ENCODE results near the gene GRB10. TPM values are rescaled to one million over a fixed set of nuclear protein-coding genes. Genes with fewer than 3 reads are reported as not detected.

Gene GRB10
- total RNA-seq, 4 donors from 2014 or later = 33.9 to 72.6 (median 41.8) TPM

- no peak for TF ChIP-seq CTCF (IDR thresholded peaks at IDR 0.05)
- TF ChIP-seq POLR2A (IDR thresholded peaks at IDR 0.05) = no peak
Observed at GRCh38 chr7:50540785-50541579, 241.7 kb downstream of the GRB10 start.

More at GRCh38 chr7:50540785-50541579, 241.7 kb downstream of the GRB10 start:
- Histone ChIP-seq H3K27ac (no peak overlapping the region), H3K9me3 (no peaks in the 10 kb centered on the region), H3K36me3 (no peaks in the 10 kb centered on the region), H3K27me3 (no peaks in the 10 kb centered on the region), H3K4me1 (no peaks in the 10 kb centered on the region), H3K4me3 (no peak overlapping the region)
- no peak for DNase-seq
- intact Hi-C loops (cut with DNase I; ENCODE audit: low total_unique reads) = no loop called here

Other genes with a start within 250 kb of the GRB10 start
- not detected for gene DDC, start 217.5 kb downstream of the GRB10 start, total RNA-seq

Data from uterus (tissue), 4 donors.